ENCODE results near the gene ECD.
"Not testable (repeated sequence)": the region's sequence is repeated elsewhere in the genome, so short reads cannot be mapped to it uniquely, and the experiment has no call there.

Gene ECD

GRCh38 chr10:73156054-73156453, 11.8 kb downstream of the ECD start:
- TF ChIP-seq POLR2A (IDR thresholded peaks at IDR 0.05; ENCODE audit: low read depth, low read length) (no peak), POLR2AphosphoS5 (IDR thresholded peaks at IDR 0.05; ENCODE audit: low read depth, low read length) (no peak), TAF1 (IDR thresholded peaks at IDR 0.05; ENCODE audit: borderline replicate concordance, low read depth, low read length) (no peak)
- DNase-seq (ENCODE audit: insufficient read length): no peak
- no peak for FAIRE-seq

- TF ChIP-seq POLR2A (IDR thresholded peaks at IDR 0.05; ENCODE audit: low read depth, low read length) (no peak), POLR2AphosphoS5 (IDR thresholded peaks at IDR 0.05; ENCODE audit: low read depth, low read length) (no peak), TAF1 (IDR thresholded peaks at IDR 0.05; ENCODE audit: borderline replicate concordance, low read depth, low read length) (no peak)
- FAIRE-seq (no peak), DNase-seq (ENCODE audit: insufficient read length) (no peak)
Observed at GRCh38 chr10:73152009-73152408, 15.8 kb downstream of the ECD start.

GRCh38 chr10:73150633-73151413, 17.0 kb downstream of the ECD start:
- not testable (repeated sequence) for DNase-seq (ENCODE audit: insufficient read length); FAIRE-seq

GRCh38 chr10:73141603-73142002, 26.2 kb downstream of the ECD start:
- TF ChIP-seq TAF1 (IDR thresholded peaks at IDR 0.05; ENCODE audit: borderline replicate concordance, low read depth, low read length) (no peak), POLR2AphosphoS5 (IDR thresholded peaks at IDR 0.05; ENCODE audit: low read depth, low read length) (no peak), POLR2A (IDR thresholded peaks at IDR 0.05; ENCODE audit: low read depth, low read length) (no peak)
- DNase-seq (ENCODE audit: insufficient read length): no peak
- FAIRE-seq: no peak

GRCh38 chr10:73139251-73139650, 28.6 kb downstream of the ECD start:
- DNase-seq (ENCODE audit: insufficient read length) (no peak), FAIRE-seq (no peak)
- TF ChIP-seq POLR2AphosphoS5 (IDR thresholded peaks at IDR 0.05; ENCODE audit: low read depth, low read length) (no peak), TAF1 (IDR thresholded peaks at IDR 0.05; ENCODE audit: borderline replicate concordance, low read depth, low read length) (no peak), POLR2A (IDR thresholded peaks at IDR 0.05; ENCODE audit: low read depth, low read length) (no peak)

- no peak for FAIRE-seq
- TF ChIP-seq POLR2AphosphoS5 (IDR thresholded peaks at IDR 0.05; ENCODE audit: low read depth, low read length) (no peak), POLR2A (IDR thresholded peaks at IDR 0.05; ENCODE audit: low read depth, low read length) (no peak), TAF1 (IDR thresholded peaks at IDR 0.05; ENCODE audit: borderline replicate concordance, low read depth, low read length) (no peak)
- no peak for DNase-seq (ENCODE audit: insufficient read length)
Observed at GRCh38 chr10:73136627-73137026, 31.2 kb downstream of the ECD start.

- FAIRE-seq: no peak
- no peak for DNase-seq (ENCODE audit: insufficient read length)
- TF ChIP-seq TAF1 (IDR thresholded peaks at IDR 0.05; ENCODE audit: borderline replicate concordance, low read depth, low read length) (no peak), POLR2A (IDR thresholded peaks at IDR 0.05; ENCODE audit: low read depth, low read length) (no peak), POLR2AphosphoS5 (IDR thresholded peaks at IDR 0.05; ENCODE audit: low read depth, low read length) (no peak)
Observed at GRCh38 chr10:73134727-73135126, 33.1 kb downstream of the ECD start.

- FAIRE-seq (no peak), DNase-seq (ENCODE audit: insufficient read length) (no peak)
- no peak for TF ChIP-seq TAF1 (IDR thresholded peaks at IDR 0.05; ENCODE audit: borderline replicate concordance, low read depth, low read length)
- no peak for TF ChIP-seq POLR2A (IDR thresholded peaks at IDR 0.05; ENCODE audit: low read depth, low read length)
- no peak for TF ChIP-seq POLR2AphosphoS5 (IDR thresholded peaks at IDR 0.05; ENCODE audit: low read depth, low read length)
Observed at GRCh38 chr10:73131913-73132686, 35.7 kb downstream of the ECD start.

GRCh38 chr10:73131301-73131700, 36.5 kb downstream of the ECD start:
- TF ChIP-seq POLR2A (IDR thresholded peaks at IDR 0.05; ENCODE audit: low read depth, low read length) (no peak), POLR2AphosphoS5 (IDR thresholded peaks at IDR 0.05; ENCODE audit: low read depth, low read length) (no peak), TAF1 (IDR thresholded peaks at IDR 0.05; ENCODE audit: borderline replicate concordance, low read depth, low read length) (no peak)
- DNase-seq (ENCODE audit: insufficient read length): no peak
- no peak for FAIRE-seq

- FAIRE-seq: no peak
Observed at GRCh38 chr10:73126343-73126742, 41.5 kb downstream of the ECD start.

GRCh38 chr10:73119952-73120351, 47.9 kb downstream of the ECD start:
- no peak for FAIRE-seq
- no peak for DNase-seq (ENCODE audit: insufficient read length)
- no peak for TF ChIP-seq POLR2A (IDR thresholded peaks at IDR 0.05; ENCODE audit: low read depth, low read length)
- TF ChIP-seq POLR2AphosphoS5 (IDR thresholded peaks at IDR 0.05; ENCODE audit: low read depth, low read length): no peak
- no peak for TF ChIP-seq TAF1 (IDR thresholded peaks at IDR 0.05; ENCODE audit: borderline replicate concordance, low read depth, low read length)

More at GRCh38 chr10:73126343-73126742, 41.5 kb downstream of the ECD start:
- DNase-seq (ENCODE audit: insufficient read length): no peak
- TF ChIP-seq POLR2AphosphoS5 (IDR thresholded peaks at IDR 0.05; ENCODE audit: low read depth, low read length) (no peak), TAF1 (IDR thresholded peaks at IDR 0.05; ENCODE audit: borderline replicate concordance, low read depth, low read length) (no peak), POLR2A (IDR thresholded peaks at IDR 0.05; ENCODE audit: low read depth, low read length) (no peak)

- TF ChIP-seq POLR2AphosphoS5 (IDR thresholded peaks at IDR 0.05; ENCODE audit: low read depth, low read length): no peak
- no peak for TF ChIP-seq TAF1 (IDR thresholded peaks at IDR 0.05; ENCODE audit: borderline replicate concordance, low read depth, low read length)
- TF ChIP-seq POLR2A (IDR thresholded peaks at IDR 0.05; ENCODE audit: low read depth, low read length): no peak
- no peak for FAIRE-seq
- no peak for DNase-seq (ENCODE audit: insufficient read length)
Observed at GRCh38 chr10:73119457-73119856, 48.4 kb downstream of the ECD start.

Data from GM12892 (cell line).